Neural cell (in vitro differentiated cells): Measurements from ENCODE around the gene PTCRA.

ENCODE experiments used
- EZH2 ChIP-seq: fragments of 200-600, 300-800 bp; shearing (Covaris generic), sonication (generic); IDR thresholded peaks from 2 replicates; pipeline ENCODE4 v1.6.1; 2014; ENCODE audit warnings: antibody characterized with exemption, low read length, borderline replicate concordance, mild to moderate bottlenecking; ENCODE audit not compliant: insufficient read depth, poor library complexity, severe bottlenecking
- POLR2AphosphoS5 ChIP-seq: IDR thresholded peaks from 2 replicates; pipeline ENCODE4 v1.6.1; 2012
- TAF1 ChIP-seq: IDR thresholded peaks from 2 replicates; pipeline ENCODE4 v1.6.1; 2012; ENCODE audit warnings: low read depth
- TF ChIP-seq, protein P1 (sequence below): fragments of 450-650 bp; IDR thresholded peaks from 2 replicates; pipeline ENCODE4 v1.5.1; 2014; ENCODE audit warnings: antibody characterized with exemption, mild to moderate bottlenecking, moderate library complexity; ENCODE audit not compliant: poor library complexity, severe bottlenecking
- TF ChIP-seq, protein P2 (sequence below): IDR thresholded peaks from 2 replicates; pipeline ENCODE4 v1.6.1; 2012; ENCODE audit warnings: borderline replicate concordance

DNA sequence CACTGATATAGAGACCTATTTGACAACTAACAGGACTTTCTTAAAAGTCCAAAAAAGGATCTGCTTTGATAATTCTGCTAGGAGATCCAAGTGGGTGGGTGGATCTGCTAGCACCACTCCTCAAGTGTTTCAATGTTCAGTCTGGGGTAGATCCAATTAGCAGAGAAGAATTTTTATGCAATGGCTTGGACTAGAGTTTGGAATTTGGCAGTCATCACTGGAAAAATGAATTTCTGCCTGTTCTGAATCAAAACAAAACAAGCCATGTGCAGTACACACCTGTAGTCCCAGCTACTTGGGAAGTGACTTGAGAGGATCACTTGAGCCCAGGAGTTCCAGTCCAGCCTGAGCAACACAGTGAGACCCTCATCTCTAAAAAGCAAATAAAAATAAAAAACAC lies 32.1 kb downstream of the PTCRA start:
- TF ChIP-seq, protein P1, sequence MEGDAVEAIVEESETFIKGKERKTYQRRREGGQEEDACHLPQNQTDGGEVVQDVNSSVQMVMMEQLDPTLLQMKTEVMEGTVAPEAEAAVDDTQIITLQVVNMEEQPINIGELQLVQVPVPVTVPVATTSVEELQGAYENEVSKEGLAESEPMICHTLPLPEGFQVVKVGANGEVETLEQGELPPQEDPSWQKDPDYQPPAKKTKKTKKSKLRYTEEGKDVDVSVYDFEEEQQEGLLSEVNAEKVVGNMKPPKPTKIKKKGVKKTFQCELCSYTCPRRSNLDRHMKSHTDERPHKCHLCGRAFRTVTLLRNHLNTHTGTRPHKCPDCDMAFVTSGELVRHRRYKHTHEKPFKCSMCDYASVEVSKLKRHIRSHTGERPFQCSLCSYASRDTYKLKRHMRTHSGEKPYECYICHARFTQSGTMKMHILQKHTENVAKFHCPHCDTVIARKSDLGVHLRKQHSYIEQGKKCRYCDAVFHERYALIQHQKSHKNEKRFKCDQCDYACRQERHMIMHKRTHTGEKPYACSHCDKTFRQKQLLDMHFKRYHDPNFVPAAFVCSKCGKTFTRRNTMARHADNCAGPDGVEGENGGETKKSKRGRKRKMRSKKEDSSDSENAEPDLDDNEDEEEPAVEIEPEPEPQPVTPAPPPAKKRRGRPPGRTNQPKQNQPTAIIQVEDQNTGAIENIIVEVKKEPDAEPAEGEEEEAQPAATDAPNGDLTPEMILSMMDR: no peak
- TF ChIP-seq TAF1 (no peak), POLR2AphosphoS5 (no peak), EZH2 (no peak)
- TF ChIP-seq, protein P2, sequence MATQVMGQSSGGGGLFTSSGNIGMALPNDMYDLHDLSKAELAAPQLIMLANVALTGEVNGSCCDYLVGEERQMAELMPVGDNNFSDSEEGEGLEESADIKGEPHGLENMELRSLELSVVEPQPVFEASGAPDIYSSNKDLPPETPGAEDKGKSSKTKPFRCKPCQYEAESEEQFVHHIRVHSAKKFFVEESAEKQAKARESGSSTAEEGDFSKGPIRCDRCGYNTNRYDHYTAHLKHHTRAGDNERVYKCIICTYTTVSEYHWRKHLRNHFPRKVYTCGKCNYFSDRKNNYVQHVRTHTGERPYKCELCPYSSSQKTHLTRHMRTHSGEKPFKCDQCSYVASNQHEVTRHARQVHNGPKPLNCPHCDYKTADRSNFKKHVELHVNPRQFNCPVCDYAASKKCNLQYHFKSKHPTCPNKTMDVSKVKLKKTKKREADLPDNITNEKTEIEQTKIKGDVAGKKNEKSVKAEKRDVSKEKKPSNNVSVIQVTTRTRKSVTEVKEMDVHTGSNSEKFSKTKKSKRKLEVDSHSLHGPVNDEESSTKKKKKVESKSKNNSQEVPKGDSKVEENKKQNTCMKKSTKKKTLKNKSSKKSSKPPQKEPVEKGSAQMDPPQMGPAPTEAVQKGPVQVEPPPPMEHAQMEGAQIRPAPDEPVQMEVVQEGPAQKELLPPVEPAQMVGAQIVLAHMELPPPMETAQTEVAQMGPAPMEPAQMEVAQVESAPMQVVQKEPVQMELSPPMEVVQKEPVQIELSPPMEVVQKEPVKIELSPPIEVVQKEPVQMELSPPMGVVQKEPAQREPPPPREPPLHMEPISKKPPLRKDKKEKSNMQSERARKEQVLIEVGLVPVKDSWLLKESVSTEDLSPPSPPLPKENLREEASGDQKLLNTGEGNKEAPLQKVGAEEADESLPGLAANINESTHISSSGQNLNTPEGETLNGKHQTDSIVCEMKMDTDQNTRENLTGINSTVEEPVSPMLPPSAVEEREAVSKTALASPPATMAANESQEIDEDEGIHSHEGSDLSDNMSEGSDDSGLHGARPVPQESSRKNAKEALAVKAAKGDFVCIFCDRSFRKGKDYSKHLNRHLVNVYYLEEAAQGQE: no peak
